Ovary (tissue), 3 donors: ENCODE results near the gene CALD1.

Source experiments
- EP300 ChIP-seq: sonication (generic); formaldehyde crosslinking; IDR thresholded peaks from one replicate; pipeline ENCODE4 v1.6.1; 2017; ENCODE audit warnings: antibody characterized with exemption
- POLR2A ChIP-seq: fragments of 450-650 bp; IDR thresholded peaks from one replicate; pipeline ENCODE4 v1.6.1; 2017; ENCODE audit warnings: antibody characterized with exemption, mild to moderate bottlenecking, moderate library complexity
- TF ChIP-seq, protein P1 (sequence below), 3 donors: fragments of 450-650 bp in 2 of 3; fragments of 200-600 bp in 1 of 3; IDR thresholded peaks; one replicate each; pipeline versions ENCODE4 v1.5.1 to v1.8.0; 2016 to 2022; ENCODE audit warnings: antibody characterized with exemption in 3 of 3, mild to moderate bottlenecking in 1 of 3
- donor health status: DM: no; HTN: no; CAD: no.

DNA sequence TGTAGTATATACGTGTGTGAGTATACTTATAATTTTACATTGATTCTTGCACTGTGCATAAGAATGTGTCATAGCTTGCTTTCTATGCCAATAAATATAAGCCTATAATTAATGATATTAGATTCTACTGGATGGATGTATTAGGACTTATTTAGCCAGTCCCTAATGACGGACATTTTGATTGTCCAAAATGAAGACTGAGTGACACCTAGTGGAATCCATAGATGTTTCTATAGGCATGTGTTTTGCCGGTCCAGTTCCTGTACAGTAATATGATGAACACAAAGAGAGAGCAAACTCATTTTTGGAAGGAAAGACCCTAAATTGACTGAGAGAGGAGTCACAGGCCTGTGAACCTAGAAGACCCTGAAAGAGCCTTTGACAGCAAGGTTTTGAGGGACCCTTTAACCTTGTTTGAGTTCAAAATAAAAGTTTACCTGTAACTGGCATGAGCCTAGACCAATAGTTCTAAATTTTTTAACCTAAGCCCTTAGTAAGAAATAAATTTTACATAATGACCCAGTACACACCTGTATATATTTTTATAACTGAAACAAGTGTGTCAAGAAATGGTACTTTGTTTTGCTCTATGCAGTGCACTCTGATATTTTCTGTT is 164.5 kb downstream of the CALD1 start:
- TF ChIP-seq, protein P1, sequence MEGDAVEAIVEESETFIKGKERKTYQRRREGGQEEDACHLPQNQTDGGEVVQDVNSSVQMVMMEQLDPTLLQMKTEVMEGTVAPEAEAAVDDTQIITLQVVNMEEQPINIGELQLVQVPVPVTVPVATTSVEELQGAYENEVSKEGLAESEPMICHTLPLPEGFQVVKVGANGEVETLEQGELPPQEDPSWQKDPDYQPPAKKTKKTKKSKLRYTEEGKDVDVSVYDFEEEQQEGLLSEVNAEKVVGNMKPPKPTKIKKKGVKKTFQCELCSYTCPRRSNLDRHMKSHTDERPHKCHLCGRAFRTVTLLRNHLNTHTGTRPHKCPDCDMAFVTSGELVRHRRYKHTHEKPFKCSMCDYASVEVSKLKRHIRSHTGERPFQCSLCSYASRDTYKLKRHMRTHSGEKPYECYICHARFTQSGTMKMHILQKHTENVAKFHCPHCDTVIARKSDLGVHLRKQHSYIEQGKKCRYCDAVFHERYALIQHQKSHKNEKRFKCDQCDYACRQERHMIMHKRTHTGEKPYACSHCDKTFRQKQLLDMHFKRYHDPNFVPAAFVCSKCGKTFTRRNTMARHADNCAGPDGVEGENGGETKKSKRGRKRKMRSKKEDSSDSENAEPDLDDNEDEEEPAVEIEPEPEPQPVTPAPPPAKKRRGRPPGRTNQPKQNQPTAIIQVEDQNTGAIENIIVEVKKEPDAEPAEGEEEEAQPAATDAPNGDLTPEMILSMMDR (IDR thresholded peaks at IDR 0.05) = no peak
- TF ChIP-seq POLR2A = no peak
- no peak for TF ChIP-seq EP300
